HT1080 (cell line): ENCODE results near the gene CREB5. TPM values are rescaled to one million over a fixed set of nuclear protein-coding genes. Genes with fewer than 3 reads are reported as not detected.

Experiments used
- DNase-seq: peaks from one replicate; pipeline ENCODE4 v3.0.0-alpha.2; 2015; ENCODE audit warnings: low read depth
- total RNA-seq: library from RNA; depleted of rRNA; stranded (reverse); fragments of >200 nt; shearing (Covaris generic); gene quantifications from 2 replicates; pipeline ENCODE4 v1.2.3, GENCODE V29; 2014

The CREB5 gene
- total RNA-seq, 1 experiment from 2014 or later, result 9.3 TPM

DNA sequence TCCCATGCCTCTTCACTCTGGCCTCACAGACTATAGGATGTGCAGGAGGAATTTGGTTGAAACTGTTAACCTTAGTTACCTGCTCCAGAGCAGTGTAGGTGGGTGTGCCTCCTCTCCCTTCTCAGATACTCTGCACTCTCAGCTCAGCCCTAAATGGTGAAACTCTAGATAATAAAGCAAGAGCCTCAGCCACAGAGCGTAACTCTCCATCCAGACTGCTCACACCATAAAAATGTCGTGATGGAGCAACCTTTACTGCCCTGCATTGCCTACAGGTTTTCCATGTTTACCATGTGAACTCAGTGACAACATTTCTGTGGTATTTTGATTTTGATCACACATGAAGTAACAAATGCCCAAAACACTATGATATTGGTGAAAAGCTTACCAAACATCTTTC is 227.7 kb downstream of the CREB5 start:
- DNase-seq, result no peak

- DNase-seq, result no peak
Measured at GRCh38 chr7:28641752-28642545, 229.6 kb downstream of the CREB5 start.

- no peak for DNase-seq
Measured at GRCh38 chr7:28643188-28643569, 230.9 kb downstream of the CREB5 start.

DNA sequence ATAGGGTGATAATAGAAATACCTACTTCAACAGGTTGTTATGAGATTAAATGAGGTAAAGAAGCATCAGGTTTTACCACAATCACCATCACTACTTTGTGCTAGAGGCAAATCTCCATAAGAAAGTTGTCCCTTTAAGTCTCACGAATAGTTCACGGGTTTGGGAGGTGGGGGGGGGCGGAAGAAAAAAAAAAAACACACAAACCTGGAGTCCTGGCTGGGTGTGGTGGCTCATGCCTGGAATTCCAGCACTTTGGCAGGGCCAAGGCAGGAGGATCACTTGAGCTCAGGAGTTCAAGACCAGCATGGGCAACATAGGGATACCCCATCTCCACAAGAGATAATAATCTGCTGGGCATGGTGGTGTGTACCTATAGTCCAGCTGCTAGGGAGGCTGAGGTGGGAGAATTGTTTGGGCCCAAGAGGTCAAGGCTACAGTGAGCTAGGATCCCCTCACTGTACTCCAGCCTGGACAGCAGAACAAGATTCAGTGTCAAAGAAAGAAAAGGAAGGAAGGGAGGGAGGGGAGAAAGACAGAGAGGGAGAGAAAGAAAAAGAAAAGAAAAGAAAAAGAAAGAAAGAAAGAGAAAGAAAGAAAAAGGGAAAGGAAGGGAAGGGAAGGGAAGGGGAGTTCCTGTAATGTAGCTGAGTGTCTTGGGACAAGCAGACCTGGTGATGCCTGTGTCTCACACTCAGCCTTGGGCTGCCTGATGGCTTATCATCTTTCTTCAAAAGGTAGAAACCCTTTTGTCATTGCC is 231.4 kb downstream of the CREB5 start:
- no peak for DNase-seq

DNA sequence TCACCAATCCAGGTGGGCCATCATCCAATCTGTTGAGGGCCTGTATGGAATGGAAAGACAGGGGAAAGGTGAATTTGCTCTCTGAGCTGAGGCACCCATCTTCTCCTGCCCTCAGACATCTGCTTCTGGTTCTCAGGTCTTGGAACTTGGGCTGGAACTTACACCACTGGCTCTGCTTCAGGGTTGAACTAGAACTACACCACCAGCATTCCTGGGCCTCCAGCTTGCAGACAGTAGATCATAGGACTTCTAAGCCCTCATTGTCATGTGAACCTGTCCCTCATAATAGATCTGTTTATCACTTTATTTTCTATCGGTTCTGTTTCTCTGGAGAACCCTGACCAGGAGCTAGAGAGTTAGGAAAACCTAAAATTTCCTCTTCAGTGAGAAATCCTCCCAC is 233.5 kb downstream of the CREB5 start:
- no peak for DNase-seq

GRCh38 chr7:28646376-28647075 is 234.2 kb downstream of the CREB5 start:
- no peak for DNase-seq

DNA sequence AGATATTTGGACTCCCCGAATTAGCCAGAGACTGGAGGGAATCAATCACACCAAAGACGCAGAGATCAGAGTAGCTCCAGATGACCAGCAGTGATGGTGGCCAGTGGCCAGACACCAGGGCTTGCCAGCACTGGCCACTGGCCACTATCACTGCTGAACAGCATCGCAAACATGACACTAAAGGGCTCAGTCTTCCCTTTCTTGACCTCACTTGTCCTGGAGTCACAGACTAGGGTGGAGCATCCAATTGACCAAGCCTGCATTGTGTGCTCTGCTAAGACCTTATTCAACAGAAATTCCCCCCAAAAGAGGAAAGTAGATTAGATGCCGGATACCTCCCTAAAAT is 234.7 kb downstream of the CREB5 start:
- DNase-seq, result no peak

- no peak for DNase-seq
Measured at GRCh38 chr7:28649189-28649588, 236.9 kb downstream of the CREB5 start.

DNA sequence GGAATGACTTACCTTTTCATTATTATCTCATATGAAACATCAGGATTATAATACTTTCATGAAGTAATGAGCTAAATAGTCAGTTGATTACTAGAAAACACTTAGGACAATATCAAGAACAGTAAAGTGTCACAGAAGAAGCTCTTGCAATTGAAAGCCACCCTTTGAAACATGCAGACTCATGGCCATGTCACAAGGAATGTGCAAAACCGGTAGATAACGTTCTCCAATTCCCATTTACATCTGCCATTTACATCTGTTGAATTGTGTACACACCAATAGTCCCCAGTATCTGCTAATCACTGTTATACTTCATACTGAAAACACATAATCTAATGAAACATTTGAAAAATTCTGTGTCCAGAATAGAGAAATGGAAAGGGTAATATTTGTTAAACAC is 237.5 kb downstream of the CREB5 start:
- DNase-seq, result no peak

DNA sequence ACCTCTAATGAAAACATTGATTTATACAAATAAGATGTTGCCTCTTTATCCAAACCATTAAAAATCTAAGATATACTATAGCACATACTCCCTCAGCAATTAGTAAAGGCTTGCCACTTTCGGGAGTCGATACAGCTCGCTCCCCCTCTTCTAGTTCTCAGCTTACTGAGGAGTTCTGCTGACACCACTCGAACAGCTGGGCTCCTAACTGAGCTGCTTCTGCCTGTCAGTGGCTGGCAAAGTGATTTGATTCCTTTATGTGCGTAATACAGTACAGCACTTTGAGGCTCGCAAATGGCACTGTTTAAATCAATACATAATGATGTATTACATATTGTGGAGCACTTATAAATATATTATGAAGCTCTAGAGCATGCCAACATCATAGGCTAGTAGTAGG is 241.8 kb downstream of the CREB5 start:
- DNase-seq, result no peak

- DNase-seq, result no peak
Measured at GRCh38 chr7:28656529-28656928, 244.2 kb downstream of the CREB5 start.

- DNase-seq, result no peak
Measured at GRCh38 chr7:28658381-28658780, 246.1 kb downstream of the CREB5 start.

DNA sequence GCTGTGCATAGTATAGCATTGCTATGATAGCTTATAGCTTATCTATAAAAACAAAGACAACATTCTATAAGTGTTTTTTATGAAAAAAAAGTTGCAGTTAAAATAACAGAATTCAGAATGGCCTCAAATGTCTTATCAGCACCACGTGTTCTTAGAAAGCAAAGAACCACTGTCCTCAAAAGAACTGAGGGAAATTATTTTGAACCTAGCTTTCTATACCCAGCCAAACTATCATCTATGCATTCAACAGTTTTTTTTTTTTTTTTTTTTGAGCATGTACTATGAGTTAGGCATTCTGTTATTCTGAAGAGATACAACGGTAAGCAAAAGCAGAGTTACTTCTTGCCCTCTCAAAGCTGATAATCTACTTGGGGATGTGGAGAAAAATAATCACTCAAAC is 247.8 kb downstream of the CREB5 start:
- no peak for DNase-seq

GRCh38 chr7:28661826-28662595 is 249.7 kb downstream of the CREB5 start:
- DNase-seq, result no peak

DNA sequence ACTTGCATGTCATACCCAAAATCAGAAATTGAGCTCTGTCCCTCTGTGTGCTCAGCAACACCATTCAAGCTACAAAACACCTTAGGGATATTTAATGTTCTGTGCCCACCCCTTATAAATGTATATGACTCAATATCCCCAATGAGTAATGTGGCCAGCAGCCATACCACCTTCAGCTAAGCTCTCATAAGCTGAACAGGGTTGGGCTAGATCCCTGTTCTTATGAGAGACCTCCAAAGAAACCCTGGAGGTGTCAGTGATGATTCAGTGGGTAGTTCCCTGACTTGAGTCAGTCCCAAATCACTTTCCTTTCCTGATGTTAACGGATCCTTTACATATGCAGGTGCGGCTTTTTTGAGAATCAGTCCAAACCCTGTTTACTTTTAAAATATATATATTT is 253.8 kb downstream of the CREB5 start:
- peak; percentile 85 for DNase-seq

- DNase-seq, result no peak
Measured at GRCh38 chr7:28668085-28668484, 255.8 kb downstream of the CREB5 start.

- DNase-seq, result no peak
Measured at GRCh38 chr7:28669330-28669729, 257.0 kb downstream of the CREB5 start.

DNA sequence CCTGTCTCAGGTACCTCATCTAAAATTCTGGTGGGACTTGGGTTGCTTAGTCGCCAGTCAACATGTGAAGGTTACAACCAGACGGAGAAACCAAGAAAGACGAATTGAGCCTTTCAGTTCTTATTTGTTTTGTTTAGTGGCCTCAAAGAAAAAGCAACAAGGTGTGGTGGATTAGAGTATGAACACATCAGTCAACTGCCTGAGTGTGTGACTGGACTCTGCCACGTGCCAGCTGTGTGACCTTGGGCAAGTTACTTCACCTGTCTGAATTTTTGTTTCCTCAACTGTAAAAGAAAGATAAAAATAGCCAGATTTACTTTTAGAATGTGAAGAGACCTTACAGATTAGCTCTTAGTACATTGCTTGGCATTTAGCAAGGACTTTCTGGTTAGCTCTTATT is 259.2 kb downstream of the CREB5 start:
- DNase-seq, result no peak

DNA sequence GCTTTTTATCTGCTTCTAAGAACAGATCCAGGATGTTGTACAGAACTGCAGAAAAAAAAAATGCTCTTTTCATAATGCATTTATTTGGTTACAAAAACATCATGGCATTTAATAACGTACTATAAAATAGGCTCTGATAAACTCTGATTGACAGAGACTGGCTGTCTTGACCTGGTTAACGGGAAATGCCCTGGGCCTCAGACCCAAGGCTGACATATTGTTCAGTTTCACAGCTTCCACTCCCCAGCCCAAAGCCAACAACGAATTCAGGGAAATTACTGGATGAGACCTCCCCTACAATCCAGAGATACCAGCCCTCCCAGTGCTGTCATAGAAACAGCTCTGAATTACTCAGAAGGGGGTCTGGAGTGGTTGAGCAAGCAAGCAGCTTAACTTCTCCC is 260.1 kb downstream of the CREB5 start:
- DNase-seq, result no peak

DNA sequence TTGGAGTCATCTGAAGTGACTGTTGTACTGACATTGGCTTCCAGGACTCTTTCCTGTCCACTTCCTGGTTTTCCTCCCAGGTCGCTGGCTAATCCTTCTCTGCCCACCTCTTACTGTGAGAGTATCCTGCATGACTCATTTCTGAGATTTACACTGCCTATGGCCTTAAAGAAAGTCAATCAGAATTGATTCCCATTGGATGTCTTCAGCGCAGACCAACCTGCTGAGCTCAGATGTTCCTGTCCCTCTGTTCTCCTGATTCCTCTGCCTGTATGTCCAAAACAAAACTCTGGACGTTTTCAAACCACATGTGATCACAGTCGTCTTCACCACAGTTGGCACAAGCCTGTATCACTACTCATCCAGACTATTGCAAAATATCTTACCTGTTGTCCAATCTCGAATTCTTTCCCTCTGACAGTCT is 262.1 kb downstream of the CREB5 start:
- peak; percentile 82 for DNase-seq

DNA sequence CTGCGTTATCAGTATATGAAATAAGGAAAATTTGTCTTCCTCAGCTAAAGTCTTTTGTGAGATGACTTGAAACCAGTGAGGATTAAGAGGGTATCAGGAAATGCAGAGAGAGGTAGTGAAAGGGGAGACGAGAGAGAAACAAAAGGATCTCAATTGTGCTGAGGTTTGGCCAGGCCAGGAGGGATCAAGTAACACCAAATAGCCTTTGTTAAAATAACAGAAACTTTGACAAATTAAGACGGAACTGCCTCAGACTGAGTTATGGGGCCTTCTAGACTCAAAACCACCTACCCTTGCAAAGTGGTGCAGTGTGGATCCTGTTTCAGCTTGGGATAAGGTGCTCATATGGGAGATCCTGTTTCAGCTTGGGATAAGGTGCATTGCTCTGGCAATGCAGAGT is 263.1 kb downstream of the CREB5 start:
- no peak for DNase-seq

DNA sequence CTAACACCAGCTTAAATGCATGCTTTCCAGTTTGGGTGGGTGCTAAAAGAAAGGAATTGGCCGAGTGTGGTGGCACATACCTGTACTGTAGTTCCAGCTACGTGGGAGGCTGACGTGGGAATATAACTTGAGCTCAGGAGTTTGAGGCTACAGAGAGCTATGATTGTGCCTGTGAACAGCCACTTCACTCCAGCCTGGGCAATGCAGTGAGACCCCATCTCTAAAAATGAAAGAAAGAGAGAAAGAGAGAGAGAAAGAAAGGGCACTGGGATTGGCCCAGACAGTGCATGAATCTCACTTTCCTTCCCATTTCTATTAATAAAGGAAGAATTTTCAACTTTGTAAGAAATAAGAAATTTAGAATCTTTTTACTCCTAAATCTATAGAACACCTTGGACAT is 265.4 kb downstream of the CREB5 start:
- DNase-seq, result no peak
